ENCODE measurements around the gene SLC39A5. TPM values are rescaled to one million over a fixed set of nuclear protein-coding genes. Genes with fewer than 3 reads are reported as not detected.

SLC39A5 gene
- total and polyA plus RNA-seq, 2 of the 13 experiments (the other 11 are each of a cell fraction or from before 2014, with no cell fraction given), result 59.7 to 101 TPM

GRCh38 chr12:56230432-56231183 lies 757 bp downstream of the SLC39A5 start (continued):
- no peak for TF ChIP-seq ZBTB44 (CRISPR knock-in tag; IDR thresholded peaks at IDR 0.05)
- peak; percentile 74 for TF ChIP-seq RBFOX2 (IDR thresholded peaks at IDR 0.05; ENCODE audit: low read depth, low read length)
- no peak for TF ChIP-seq CBX2 (IDR thresholded peaks at IDR 0.05; ENCODE audit: low read depth, low read length)
- no peak for TF ChIP-seq CBX2 (CRISPR knock-in tag; IDR thresholded peaks at IDR 0.05; ENCODE audit: low read depth)
- no peak; the same call in 1 of the 2 replicates for TF ChIP-seq ZNF589 (CRISPR knock-in tag; conservative IDR thresholded peaks at IDR 0.05)
- no peak for TF ChIP-seq ZFP1 (CRISPR knock-in tag; IDR thresholded peaks at IDR 0.05)
- no peak for TF ChIP-seq JUND (CRISPR knock-in tag; IDR thresholded peaks at IDR 0.05)
- no peak for TF ChIP-seq FOXK2 (IDR thresholded peaks at IDR 0.05)
- no peak for TF ChIP-seq TBP (CRISPR knock-in tag; IDR thresholded peaks at IDR 0.05)
- no peak for TF ChIP-seq TEAD3 (CRISPR knock-in tag; optimal IDR thresholded peaks at IDR 0.05; ENCODE audit: borderline replicate concordance)
- peak; percentile 57; the same call in 1 of the 2 replicates for TF ChIP-seq ZNF609 (CRISPR knock-in tag; IDR thresholded peaks at IDR 0.05; ENCODE audit: borderline replicate concordance)
- TF ChIP-seq RFXAP (CRISPR knock-in tag; IDR thresholded peaks at IDR 0.05; ENCODE audit: borderline replicate concordance), result peak; percentile 53
- TF ChIP-seq AHR (CRISPR knock-in tag; IDR thresholded peaks at IDR 0.05), result no peak
- no peak for TF ChIP-seq RNF2 (conservative IDR thresholded peaks at IDR 0.05; ENCODE audit: low read depth)
- peak; percentile 68; the same call in 1 of the 2 replicates for TF ChIP-seq AHDC1 (CRISPR knock-in tag; IDR thresholded peaks at IDR 0.05; ENCODE audit: borderline replicate concordance)
- no peak for TF ChIP-seq NR2F2 (IDR thresholded peaks at IDR 0.05; ENCODE audit: borderline replicate concordance, low read depth)
- TF ChIP-seq ZNF704 (CRISPR knock-in tag; IDR thresholded peaks at IDR 0.05; ENCODE audit: borderline replicate concordance), result no peak

Measured in HepG2 (cell line).